Suprapubic skin (tissue), 4 donors: ENCODE measurements around the gene LYZL1. TPM values are rescaled to one million over a fixed set of nuclear protein-coding genes. Genes with fewer than 3 reads are reported as not detected.
"Not testable (repeated sequence)": the region's sequence is repeated elsewhere in the genome, so short reads cannot be mapped to it uniquely, and the experiment has no call there.

Source experiments
- DNase-seq, 2 donors: peaks; one replicate each; pipeline ENCODE4 v3.0.0-alpha.2; 2019; ENCODE audit warnings: low spot score in 2 of 2
- H3K27ac ChIP-seq: fragments of 200-600 bp; sonication (generic); one replicate; pipeline ENCODE4 v1.5.1; 2019
- H3K27me3 ChIP-seq: fragments of 200-600 bp; sonication (generic); one replicate; pipeline ENCODE4 v1.5.1; 2019
- H3K36me3 ChIP-seq: fragments of 200-600 bp; sonication (generic); one replicate; pipeline ENCODE4 v1.5.1; 2019
- H3K4me1 ChIP-seq: fragments of 200-600 bp; sonication (generic); one replicate; pipeline ENCODE4 v1.5.1; 2019
- H3K4me3 ChIP-seq: fragments of 200-600 bp; sonication (generic); one replicate; pipeline ENCODE4 v1.5.1; 2019; ENCODE audit warnings: mild to moderate bottlenecking
- H3K9me3 ChIP-seq: fragments of 200-600 bp; sonication (generic); one replicate; pipeline ENCODE4 v1.5.1; 2019
- CTCF ChIP-seq, 2 donors: fragments of 200-600 bp in 1 of 2; fragments of 450-650 bp in 1 of 2; sonication (generic) in 1 of 2; IDR thresholded peaks; one replicate each; pipeline ENCODE4 v1.5.1; 2016 to 2019; ENCODE audit warnings: antibody characterized with exemption in 2 of 2, mild to moderate bottlenecking in 1 of 2, moderate library complexity in 1 of 2
- EP300 ChIP-seq: sonication (generic); formaldehyde crosslinking; IDR thresholded peaks from one replicate; pipeline ENCODE4 v1.6.1; 2017; ENCODE audit warnings: antibody characterized with exemption
- POLR2A ChIP-seq, 2 donors: fragments of 450-650 bp; IDR thresholded peaks; one replicate each; pipeline ENCODE4 v1.6.1; 2017; ENCODE audit warnings: antibody characterized with exemption in 2 of 2, mild to moderate bottlenecking in 2 of 2, moderate library complexity in 2 of 2
- POLR2AphosphoS5 ChIP-seq, 3 donors: sonication (generic); formaldehyde crosslinking; IDR thresholded peaks; one replicate each; pipeline ENCODE4 v1.6.1; 2017; ENCODE audit warnings: antibody characterized with exemption in 3 of 3
- WGBS: methylation state at CpG from one replicate; pipeline ENCODE4 v1.1.5; 2018; 5-methylcytosine and 5-hydroxymethylcytosine counted together
- total RNA-seq, 4 donors: library from RNA; depleted of rRNA; stranded (reverse); fragments of >200 nt; gene quantifications; one replicate each; pipeline ENCODE4 v1.1.0, GENCODE V29; 2016

The LYZL1 gene
- total RNA-seq = not detected

GRCh38 chr10:29288906-29289305, at the start of gene LYZL1:
LYZL1 (plus strand) TSS chr10:29289070; CDS start chr10:29291868, 2,798 bp downstream.
- H3K4me1 ChIP-seq, H3K27me3 ChIP-seq, H3K4me3 ChIP-seq, H3K36me3 ChIP-seq, H3K9me3 ChIP-seq, DNase-seq, H3K27ac ChIP-seq: not testable (repeated sequence)
- 74% methylated on average over 4 of the region's 6 CpGs for WGBS

GRCh38 chr10:29239569-29240472, 49.0 kb upstream of the LYZL1 start:
- Histone ChIP-seq H3K27me3 (peaks cover 9% of the 10 kb centered on the region), H3K27ac (no peak overlapping the region), H3K36me3 (no peaks in the 10 kb centered on the region), H3K4me1 (no peaks in the 10 kb centered on the region), H3K9me3 (no peaks in the 10 kb centered on the region), H3K4me3 (no peak overlapping the region)
- no peak for DNase-seq
- no peak for TF ChIP-seq EP300
- TF ChIP-seq CTCF (IDR thresholded peaks at IDR 0.05) = no peak
- TF ChIP-seq POLR2AphosphoS5 (IDR thresholded peaks at IDR 0.05) = no peak
- no peak for TF ChIP-seq POLR2A (IDR thresholded peaks at IDR 0.05)
- WGBS = 89% methylated on average over 15 of the region's 15 CpGs

- no peak for DNase-seq
Observed at GRCh38 chr10:29240986-29241660, 47.7 kb upstream of the LYZL1 start.

GRCh38 chr10:29241925-29242324, 46.9 kb upstream of the LYZL1 start:
- no peaks in the 10 kb centered on the region for H3K4me1 ChIP-seq
- H3K9me3 ChIP-seq = no peaks in the 10 kb centered on the region
- TF ChIP-seq CTCF (IDR thresholded peaks at IDR 0.05) (no peak), POLR2A (IDR thresholded peaks at IDR 0.05) (no peak), EP300 (no peak), POLR2AphosphoS5 (IDR thresholded peaks at IDR 0.05) (no peak)
- H3K27ac ChIP-seq = no peak overlapping the region
- no peaks in the 10 kb centered on the region for H3K36me3 ChIP-seq
- H3K27me3 ChIP-seq = peaks cover 9% of the 10 kb centered on the region
- H3K4me3 ChIP-seq = no peak overlapping the region
- no peak for DNase-seq

More at GRCh38 chr10:29240986-29241660, 47.7 kb upstream of the LYZL1 start:
- TF ChIP-seq CTCF (IDR thresholded peaks at IDR 0.05) (no peak), POLR2A (IDR thresholded peaks at IDR 0.05) (no peak), EP300 (no peak), POLR2AphosphoS5 (IDR thresholded peaks at IDR 0.05) (no peak)
- Histone ChIP-seq H3K9me3 (no peaks in the 10 kb centered on the region), H3K27ac (no peak overlapping the region), H3K36me3 (no peaks in the 10 kb centered on the region), H3K4me1 (no peaks in the 10 kb centered on the region), H3K27me3 (peaks cover 9% of the 10 kb centered on the region), H3K4me3 (no peak overlapping the region)
- WGBS = 80% methylated on average over 15 of the region's 15 CpGs

GRCh38 chr10:29243066-29243465, 45.8 kb upstream of the LYZL1 start:
- TF ChIP-seq EP300 = no peak
- no peak for TF ChIP-seq POLR2A (IDR thresholded peaks at IDR 0.05)
- TF ChIP-seq CTCF (IDR thresholded peaks at IDR 0.05) = no peak
- TF ChIP-seq POLR2AphosphoS5 (IDR thresholded peaks at IDR 0.05) = no peak
- H3K36me3 ChIP-seq = no peaks in the 10 kb centered on the region
- no peaks in the 10 kb centered on the region for H3K9me3 ChIP-seq
- peaks cover 9% of the 10 kb centered on the region for H3K27me3 ChIP-seq
- DNase-seq = no peak
- H3K4me3 ChIP-seq = no peak overlapping the region
- 75% methylated on average over 5 of the region's 5 CpGs for WGBS
- H3K4me1 ChIP-seq = no peaks in the 10 kb centered on the region
- no peak overlapping the region for H3K27ac ChIP-seq
